HFFc6 (cell line): ENCODE measurements around the gene ZNF274. TPM values are rescaled to one million over a fixed set of nuclear protein-coding genes. Genes with fewer than 3 reads are reported as not detected.
A peak's percentile ranks its signal among the peaks of the same experiment; 100 is the strongest.
"Not testable (repeated sequence)": the region's sequence is repeated elsewhere in the genome, so short reads cannot be mapped to it uniquely, and the experiment has no call there.

Experiments used
- DNase-seq: peaks from one replicate; pipeline ENCODE4 v3.0.0-alpha.2; 2018
- H3K27ac Mint-ChIP-seq: 2 replicates; pipeline ENCODE4 v1.8.0; 2020; ENCODE audit warnings: mild to moderate bottlenecking, mixed read lengths
- H3K27me3 Mint-ChIP-seq: 2 replicates; pipeline ENCODE4 v1.8.0; 2021; ENCODE audit warnings: mild to moderate bottlenecking, moderate library complexity, mixed read lengths; ENCODE audit not compliant: insufficient read depth
- H3K36me3 Mint-ChIP-seq: 2 replicates; pipeline ENCODE4 v1.8.0; 2021; ENCODE audit warnings: low read depth, mixed read lengths
- H3K4me1 Mint-ChIP-seq: 2 replicates; pipeline ENCODE4 v1.8.0; 2020; ENCODE audit warnings: low read depth, mixed read lengths
- H3K4me3 Mint-ChIP-seq: 2 replicates; pipeline ENCODE4 v1.8.0; 2020; ENCODE audit warnings: mild to moderate bottlenecking, moderate library complexity, mixed read lengths
- H3K9me3 Mint-ChIP-seq: 2 replicates; pipeline ENCODE4 v1.8.0; 2020; ENCODE audit warnings: mild to moderate bottlenecking, mixed read lengths
- long read RNA-seq: library from polyadenylated mRNA; unstranded; transcript quantifications from one replicate; pipeline ENCODE4 v2.0.0, GENCODE V29; 2019
- total RNA-seq, 6 experiments: library from RNA; stranded (reverse); fragmentation: NEBNext Ultra II Directional; extraction: Animal tissue kit (Norgen Biotek cat#: 25700); gene quantifications; 2 replicates in 1 of 6; 3 replicates in 5 of 6; pipeline ENCODE4 v1.2.3, GENCODE V29; 2021
- TF ChIP-seq, protein P1 (sequence below): fragments of 200-600 bp; sonication (generic); IDR thresholded peaks from 2 replicates; pipeline ENCODE4 v1.5.0; 2021; ENCODE audit warnings: antibody characterized with exemption, mild to moderate bottlenecking

The ZNF274 gene
- total RNA-seq, result 10 to 100 TPM; 15.6 to 18.4 (median 17.6) TPM
- long read RNA-seq, transcript ZNF274-212 (8 exons, 2,538 nt), result major isoform, 14 of 25 reads
- long read RNA-seq, partial matches to known transcripts, result 4 of 25 reads
- long read RNA-seq, other reads (novel, unspliced or antisense), result 4 of 25 reads

DNA sequence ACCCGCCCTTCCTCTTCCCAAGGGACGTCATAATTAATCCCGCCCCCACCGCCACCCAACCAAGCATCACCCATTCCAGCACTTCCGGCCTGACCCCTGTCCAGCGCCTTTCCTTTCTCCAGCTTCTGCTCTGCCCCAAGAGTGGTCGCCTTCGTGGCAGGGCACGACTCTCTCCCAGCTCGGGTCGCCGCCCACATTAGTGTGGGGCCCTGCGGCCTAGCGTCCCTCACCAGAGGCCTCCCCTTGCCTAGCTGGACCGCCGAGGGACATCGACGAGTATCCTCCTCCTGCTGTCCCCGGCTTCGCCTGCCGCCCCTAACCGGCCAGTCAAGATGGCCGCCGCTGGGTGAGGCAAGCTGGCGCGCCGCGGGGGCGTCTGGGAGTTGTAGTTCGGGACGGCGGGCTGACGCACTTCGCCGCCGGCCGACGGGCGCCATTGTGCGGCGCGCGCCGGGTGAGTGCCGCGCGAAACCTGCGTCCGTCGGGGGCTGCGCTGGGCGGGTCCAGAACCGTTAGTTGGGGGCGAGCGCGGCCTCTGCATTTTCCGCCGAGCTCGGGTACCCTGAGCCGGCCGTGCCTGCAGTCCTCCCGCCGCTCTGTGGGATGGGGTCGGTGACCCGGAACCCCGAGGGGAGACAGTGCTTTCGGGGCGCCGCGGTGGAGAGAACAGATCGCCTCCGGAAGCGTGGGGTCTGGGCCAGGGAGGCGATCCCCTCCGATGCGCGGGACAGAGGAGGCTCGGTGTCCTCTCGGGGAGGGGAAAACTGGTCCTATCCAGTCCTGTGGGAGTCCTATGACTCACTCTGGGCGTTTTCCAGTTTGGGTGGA is at the start of gene ZNF274:
Gene ZNF274, plus strand, starts transcription at position 73 of the 828 bp plus-strand sequence. CDS start 905 bp downstream, outside the sequence.
- peaks cover 71% of the 10 kb centered on the region for H3K36me3 Mint-ChIP-seq
- TF ChIP-seq, protein P1, sequence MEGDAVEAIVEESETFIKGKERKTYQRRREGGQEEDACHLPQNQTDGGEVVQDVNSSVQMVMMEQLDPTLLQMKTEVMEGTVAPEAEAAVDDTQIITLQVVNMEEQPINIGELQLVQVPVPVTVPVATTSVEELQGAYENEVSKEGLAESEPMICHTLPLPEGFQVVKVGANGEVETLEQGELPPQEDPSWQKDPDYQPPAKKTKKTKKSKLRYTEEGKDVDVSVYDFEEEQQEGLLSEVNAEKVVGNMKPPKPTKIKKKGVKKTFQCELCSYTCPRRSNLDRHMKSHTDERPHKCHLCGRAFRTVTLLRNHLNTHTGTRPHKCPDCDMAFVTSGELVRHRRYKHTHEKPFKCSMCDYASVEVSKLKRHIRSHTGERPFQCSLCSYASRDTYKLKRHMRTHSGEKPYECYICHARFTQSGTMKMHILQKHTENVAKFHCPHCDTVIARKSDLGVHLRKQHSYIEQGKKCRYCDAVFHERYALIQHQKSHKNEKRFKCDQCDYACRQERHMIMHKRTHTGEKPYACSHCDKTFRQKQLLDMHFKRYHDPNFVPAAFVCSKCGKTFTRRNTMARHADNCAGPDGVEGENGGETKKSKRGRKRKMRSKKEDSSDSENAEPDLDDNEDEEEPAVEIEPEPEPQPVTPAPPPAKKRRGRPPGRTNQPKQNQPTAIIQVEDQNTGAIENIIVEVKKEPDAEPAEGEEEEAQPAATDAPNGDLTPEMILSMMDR, result 0 out of 2 replicates have a peak, but pooled peaks have one; percentile 10
- H3K9me3 Mint-ChIP-seq, result peaks cover 90% of the 10 kb centered on the region
- peak; percentile 88 for DNase-seq
- peak within 1 kb of the TSS; percentile 96 for H3K4me3 Mint-ChIP-seq
- peaks cover 12% of the 10 kb centered on the region for H3K27me3 Mint-ChIP-seq
- peak within 1 kb of the TSS; percentile 99 for H3K27ac Mint-ChIP-seq
- H3K4me1 Mint-ChIP-seq, result peaks cover 12% of the 10 kb centered on the region

DNA sequence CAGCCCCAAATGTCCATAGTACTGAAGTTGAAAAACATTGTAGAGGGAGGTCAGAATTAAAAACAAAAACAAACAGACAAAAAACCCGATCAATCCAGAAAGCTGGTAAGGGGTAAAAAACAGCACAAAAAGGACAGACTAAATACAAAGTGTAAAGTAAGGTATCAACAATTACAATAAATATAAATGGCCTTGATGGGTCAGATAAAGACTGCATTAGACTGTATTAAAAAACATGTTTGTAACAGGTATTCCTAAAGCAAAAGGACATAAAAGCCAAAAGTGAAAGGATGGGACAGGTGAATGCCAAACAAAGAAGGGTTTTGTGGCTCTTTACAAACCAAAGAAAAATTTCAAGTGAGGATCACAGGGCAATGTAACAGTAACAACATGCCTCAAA is 48.6 kb upstream of the ZNF274 start:
- peaks cover 93% of the 10 kb centered on the region for H3K36me3 Mint-ChIP-seq

DNA sequence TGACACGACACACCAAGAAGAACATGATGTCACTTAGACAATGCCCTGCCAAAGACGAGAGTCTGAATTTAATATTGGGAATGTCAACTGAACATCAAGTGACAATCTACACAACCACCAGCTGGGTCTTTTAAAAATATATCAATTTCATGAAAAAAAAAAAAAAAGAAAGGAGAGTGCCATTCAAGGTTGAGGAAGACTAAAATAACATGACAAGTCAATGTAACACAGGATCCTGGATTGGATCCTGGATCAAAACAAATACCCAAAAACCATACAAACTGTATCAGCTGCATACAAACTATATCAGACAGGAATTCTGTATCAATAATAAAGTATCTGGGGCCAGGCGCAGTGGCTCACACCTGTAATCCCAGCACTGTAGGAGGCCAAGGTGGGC is 37.0 kb upstream of the ZNF274 start:
- no peak for DNase-seq
- peaks cover 74% of the 10 kb centered on the region for H3K9me3 Mint-ChIP-seq
- no peak overlapping the region for H3K27ac Mint-ChIP-seq
- H3K27me3 Mint-ChIP-seq, result peaks cover 3% of the 10 kb centered on the region; the same call in 1 of the 2 replicates
- H3K4me3 Mint-ChIP-seq, result no peak overlapping the region
- H3K36me3 Mint-ChIP-seq, result peaks cover 56% of the 10 kb centered on the region
- TF ChIP-seq, protein P1, result no peak
- peaks cover 11% of the 10 kb centered on the region for H3K4me1 Mint-ChIP-seq

More for the DNA sequence above, 48.6 kb upstream of the ZNF274 start:
- Mint-ChIP-seq H3K27ac (no peak overlapping the region), H3K27me3 (peaks cover 1% of the 10 kb centered on the region; the same call in 1 of the 2 replicates), H3K9me3 (peaks cover 96% of the 10 kb centered on the region), H3K4me1 (no peaks in the 10 kb centered on the region), H3K4me3 (no peak overlapping the region)
- DNase-seq, result no peak
- TF ChIP-seq, protein P1, result no peak

DNA sequence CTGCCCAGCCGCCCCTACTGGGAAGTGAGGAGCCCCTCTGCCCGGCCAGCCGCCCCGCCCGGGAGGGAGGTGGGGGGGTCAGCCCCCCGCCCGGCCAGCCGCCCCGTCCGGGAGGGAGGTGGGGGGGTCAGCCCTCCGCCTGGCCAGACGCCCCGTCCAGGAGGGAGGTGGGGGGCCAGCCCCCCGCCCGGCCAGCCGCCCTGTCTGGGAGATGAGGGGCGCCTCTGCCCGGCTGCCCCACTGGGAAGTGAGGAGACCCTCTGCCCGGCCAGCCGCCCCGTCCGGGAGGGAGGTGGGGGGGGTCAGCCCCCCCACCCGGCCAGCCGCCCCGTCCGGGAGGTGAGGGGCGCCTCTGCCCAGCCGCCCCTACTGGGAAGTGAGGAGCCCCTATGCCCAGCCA is 35.4 kb upstream of the ZNF274 start:
- not testable (repeated sequence) for H3K4me3 Mint-ChIP-seq, DNase-seq, H3K27me3 Mint-ChIP-seq, H3K27ac Mint-ChIP-seq
- Mint-ChIP-seq H3K4me1 (peaks cover 24% of the 10 kb centered on the region), H3K36me3 (peaks cover 49% of the 10 kb centered on the region), H3K9me3 (peaks cover 77% of the 10 kb centered on the region)

DNA sequence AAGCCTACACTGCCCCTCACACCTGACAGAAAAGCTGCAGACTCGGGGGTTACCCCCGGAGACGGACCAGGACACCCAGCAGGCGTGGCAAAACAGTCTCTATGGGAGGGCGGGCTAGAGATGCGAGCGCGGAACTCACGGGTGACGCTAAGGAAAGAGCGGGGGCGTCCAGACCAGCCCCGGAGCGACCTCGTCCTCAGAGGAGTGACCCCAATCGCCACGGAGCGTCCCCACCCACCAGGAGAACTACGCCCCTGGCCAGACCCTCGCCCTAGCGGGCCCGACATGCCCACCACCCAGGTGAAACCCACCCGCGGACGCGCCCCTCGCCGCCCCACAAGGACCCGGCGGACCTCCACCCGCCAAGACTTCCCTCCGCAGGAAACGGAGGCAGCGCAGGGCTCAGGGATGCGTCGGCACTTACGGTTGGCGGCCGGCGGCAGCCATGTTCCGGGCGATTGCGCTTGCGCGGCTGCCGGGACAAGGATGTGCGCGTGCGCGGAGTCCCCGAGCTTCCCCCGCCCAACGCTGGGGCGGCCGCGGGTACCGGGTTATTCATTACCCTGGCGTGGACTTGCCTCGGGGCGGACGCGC is 32.4 kb upstream of the ZNF274 start, which contains the start of gene ZNF329:
Gene ZNF329, minus strand, starts transcription at position 462 of the 594 bp plus-strand sequence. CDS start 21,286 bp downstream, outside the sequence.
- Mint-ChIP-seq H3K27ac (peak within 1 kb of the TSS; percentile 91), H3K27me3 (peaks cover 3% of the 10 kb centered on the region; the same call in 1 of the 2 replicates), H3K9me3 (peaks cover 66% of the 10 kb centered on the region), H3K4me3 (peak within 1 kb of the TSS; percentile 97), H3K36me3 (peaks cover 39% of the 10 kb centered on the region), H3K4me1 (peaks cover 30% of the 10 kb centered on the region)
- DNase-seq, result peak; percentile 78
- TF ChIP-seq, protein P1, result no peak
